Measurements from ENCODE around the gene IQSEC3.
"Not testable (repeated sequence)": the region's sequence is repeated elsewhere in the genome, so short reads cannot be mapped to it uniquely, and the experiment has no call there.

GRCh38 chr12:76102-76501 is 9.5 kb downstream of the IQSEC3 start:
- TF ChIP-seq, protein P1, sequence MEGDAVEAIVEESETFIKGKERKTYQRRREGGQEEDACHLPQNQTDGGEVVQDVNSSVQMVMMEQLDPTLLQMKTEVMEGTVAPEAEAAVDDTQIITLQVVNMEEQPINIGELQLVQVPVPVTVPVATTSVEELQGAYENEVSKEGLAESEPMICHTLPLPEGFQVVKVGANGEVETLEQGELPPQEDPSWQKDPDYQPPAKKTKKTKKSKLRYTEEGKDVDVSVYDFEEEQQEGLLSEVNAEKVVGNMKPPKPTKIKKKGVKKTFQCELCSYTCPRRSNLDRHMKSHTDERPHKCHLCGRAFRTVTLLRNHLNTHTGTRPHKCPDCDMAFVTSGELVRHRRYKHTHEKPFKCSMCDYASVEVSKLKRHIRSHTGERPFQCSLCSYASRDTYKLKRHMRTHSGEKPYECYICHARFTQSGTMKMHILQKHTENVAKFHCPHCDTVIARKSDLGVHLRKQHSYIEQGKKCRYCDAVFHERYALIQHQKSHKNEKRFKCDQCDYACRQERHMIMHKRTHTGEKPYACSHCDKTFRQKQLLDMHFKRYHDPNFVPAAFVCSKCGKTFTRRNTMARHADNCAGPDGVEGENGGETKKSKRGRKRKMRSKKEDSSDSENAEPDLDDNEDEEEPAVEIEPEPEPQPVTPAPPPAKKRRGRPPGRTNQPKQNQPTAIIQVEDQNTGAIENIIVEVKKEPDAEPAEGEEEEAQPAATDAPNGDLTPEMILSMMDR (IDR thresholded peaks at IDR 0.05), result not testable (repeated sequence)
- not testable (repeated sequence) for TF ChIP-seq POLR2A (IDR thresholded peaks at IDR 0.05)

Data from body of pancreas (tissue), 4 donors.